B cell (primary cell): ENCODE results near the gene SLC1A4. TPM values are rescaled to one million over a fixed set of nuclear protein-coding genes. Genes with fewer than 3 reads are reported as not detected.

Source experiments
- ATAC-seq: fragments of 200-7000 bp; cut with Tn5 transposase; one replicate; pipeline ENCODE4 v1.10.0; 2021; ENCODE audit warnings: low read depth, mild to moderate bottlenecking, moderate number of reproducible peaks, moderate library complexity
- CTCF ChIA-PET: fragments of 350-600 bp; sonication (Branson Sonifier 250); formaldehyde crosslinking; loops from one replicate; lab custom pipeline; 2021; ENCODE audit warnings: antibody characterized with exemption, inconsistent platforms; lab: Charles Lee
- POLR2A ChIA-PET: fragments of 350-600 bp; sonication (Branson Sonifier 250); formaldehyde crosslinking; loops from one replicate; lab custom pipeline; 2021; ENCODE audit warnings: antibody characterized with exemption; lab: Charles Lee
- DNase-seq: peaks from one replicate; pipeline ENCODE4 v3.0.0; 2013
- H2AFZ ChIP-seq: 2 replicates; pipeline ENCODE4 v1.6.1; 2012; ENCODE audit warnings: mild to moderate bottlenecking, low read depth, low read length; ENCODE audit not compliant: insufficient read depth, poor library complexity, severe bottlenecking
- H3K27ac ChIP-seq, 2 donors: 1 replicate in 1 of 2; 2 replicates in 1 of 2; pipeline ENCODE4 v1.5.1; 2012 to 2013; ENCODE audit warnings: low read length in 2 of 2, mild to moderate bottlenecking in 2 of 2, moderate library complexity in 1 of 2
- H3K27me3 ChIP-seq, 4 experiments: fragments of 200-600 bp in 1 of 4; sonication (generic) in 1 of 4; replicated peaks in 1 of 4; 1 replicate in 2 of 4; 2 replicates in 2 of 4; pipeline versions ENCODE4 v1.6.1 to v1.7.0; 2013 to 2016; ENCODE audit warnings: low read length in 3 of 4, mild to moderate bottlenecking in 2 of 4, mixed read lengths in 1 of 4, moderate library complexity in 1 of 4; ENCODE audit not compliant: insufficient read depth in 4 of 4, control insufficient read depth in 3 of 4; ENCODE audit errors: control extremely low read depth in 1 of 4
- H3K36me3 ChIP-seq, 2 experiments: replicated peaks in 1 of 2; 1 replicate in 1 of 2; 2 replicates in 1 of 2; pipeline versions ENCODE4 v1.6.1 to v1.7.1; 2013; ENCODE audit warnings: low read length in 1 of 2; ENCODE audit not compliant: insufficient read depth in 2 of 2, control insufficient read depth in 1 of 2; ENCODE audit errors: control extremely low read depth in 1 of 2, extremely low read depth in 1 of 2
- H3K4me1 ChIP-seq, 2 donors: fragments of 200-600 bp in 1 of 2; sonication (generic) in 1 of 2; 1 replicate in 1 of 2; 2 replicates in 1 of 2; pipeline versions ENCODE4 v1.5.1 to v1.6.1; 2013 to 2017; ENCODE audit warnings: low read length in 2 of 2; ENCODE audit not compliant: control insufficient read depth in 2 of 2, insufficient read depth in 2 of 2
- H3K4me2 ChIP-seq: replicated peaks from 2 replicates; pipeline ENCODE3; 2012; ENCODE audit warnings: mild to moderate bottlenecking, low read depth, low read length; ENCODE audit not compliant: poor library complexity, severe bottlenecking
- H3K4me3 ChIP-seq, 5 experiments: fragments of 200-600 bp in 1 of 5; sonication (generic) in 1 of 5; 1 replicate in 3 of 5; 2 replicates in 2 of 5; pipeline versions ENCODE4 v1.5.1 to v1.7.0; 2011 to 2016; ENCODE audit warnings: low read length in 4 of 5, mild to moderate bottlenecking in 4 of 5, low read depth in 2 of 5, control low read depth in 1 of 5, moderate library complexity in 1 of 5; ENCODE audit not compliant: insufficient read depth in 1 of 5; ENCODE audit errors: control extremely low read depth in 1 of 5, extremely low read depth in 1 of 5
- H3K79me2 ChIP-seq: fragments of 200-600 bp; sonication (generic); one replicate; pipeline ENCODE4 v1.6.0; 2016; ENCODE audit warnings: low read length; ENCODE audit not compliant: control insufficient read depth, insufficient read depth
- H3K9ac ChIP-seq: fragments of 200-600 bp; sonication (generic); 2 replicates; pipeline ENCODE4 v1.6.1; 2017; ENCODE audit warnings: mild to moderate bottlenecking, low read length, moderate library complexity
- H3K9me3 ChIP-seq, 3 donors: one replicate each; pipeline versions ENCODE4 v1.6.1 to v1.7.1; 2013; ENCODE audit warnings: low read length in 2 of 3; ENCODE audit not compliant: control insufficient read depth in 2 of 3, insufficient read depth in 1 of 3; ENCODE audit errors: control extremely low read depth in 1 of 3
- H4K20me1 ChIP-seq: 2 replicates; pipeline ENCODE4 v1.6.0; 2012; ENCODE audit warnings: mild to moderate bottlenecking, low read length; ENCODE audit not compliant: insufficient read depth, control insufficient read depth, poor library complexity, severe bottlenecking
- H3K27ac Mint-ChIP-seq: one replicate; pipeline ENCODE4 v1.8.0; 2021; ENCODE audit warnings: mixed read lengths
- H3K27me3 Mint-ChIP-seq: one replicate; pipeline ENCODE4 v1.8.0; 2021; ENCODE audit warnings: mixed read lengths
- H3K4me1 Mint-ChIP-seq: one replicate; pipeline ENCODE4 v1.8.0; 2021; ENCODE audit warnings: mixed read lengths
- H3K4me3 Mint-ChIP-seq: one replicate; pipeline ENCODE4 v1.8.0; 2021; ENCODE audit warnings: mixed read lengths
- H3K9me3 Mint-ChIP-seq: one replicate; pipeline ENCODE4 v1.8.0; 2022; ENCODE audit warnings: mixed read lengths; ENCODE audit not compliant: insufficient read depth
- CTCF ChIP-seq: fragments of 200-600 bp; IDR thresholded peaks from one replicate; pipeline ENCODE4 v1.8.0; 2022; ENCODE audit warnings: antibody characterized with exemption, mild to moderate bottlenecking
- EZH2 ChIP-seq: IDR thresholded peaks from 2 replicates; pipeline ENCODE4 v1.6.1; 2012; ENCODE audit warnings: borderline replicate concordance, low read depth, mild to moderate bottlenecking, moderate library complexity, low read length; ENCODE audit not compliant: insufficient read depth, poor library complexity, severe bottlenecking
- WGBS: methylation state at CpG from one replicate; pipeline ENCODE4 v1.1.5; 2013; ENCODE audit warnings: missing lambda C conversion rate; ENCODE audit not compliant: insufficient coverage; 5-methylcytosine and 5-hydroxymethylcytosine counted together
- intact Hi-C: fragments of 100-400 bp; cut with micrococcal nuclease; formaldehyde crosslinking; loops from one replicate; pipeline ENCODE4 v1.10.0; 2022
- polyA plus RNA-seq: library from polyadenylated mRNA; depleted of rRNA; stranded (reverse); fragments of >200 nt; gene quantifications from 2 replicates; pipeline ENCODE4 v1.2.3, GENCODE V29; 2012
- total RNA-seq, 2 donors: library from RNA; stranded (reverse); fragments of 120-200 nt in 1 of 2; gene quantifications; 1 replicate in 1 of 2; 2 replicates in 1 of 2; pipeline versions ENCODE4 v1.2.3 to v1.2.4, GENCODE V29; 2013 to 2022

SLC1A4 gene
- total and polyA plus RNA-seq, 2 donors (not counting 1 experiment from before 2014, with no cell fraction given) = 1.7 to 15.7 TPM

GRCh38 chr2:65031341-65032018 lies 42.3 kb downstream of the SLC1A4 start:
- DNase-seq = peak; percentile 68
- peaks cover 0 to 4% of the 10 kb centered on the region in 2 experiments for H3K36me3 ChIP-seq
- no peaks in the 10 kb centered on the region for H3K27me3 ChIP-seq
- peaks cover 45% of the 10 kb centered on the region for H3K79me2 ChIP-seq
- peak overlapping the region; percentile 46 for H3K9ac ChIP-seq
- no peak for TF ChIP-seq CTCF
- TF ChIP-seq EZH2 = no peak
- H3K9me3 Mint-ChIP-seq = no peaks in the 10 kb centered on the region
- ATAC-seq = peak; percentile 12
- ChIA-PET CTCF (interaction anchor here (0.9 to 20.2 kb wide), 16 partner anchors 9 to 701 kb away, joined by 3 to 360 read pairs (median 5); partner anchors contain the start of genes AFTPH and CEP68), POLR2A (interaction anchor here (0.6 to 2.5 kb wide), 10 partner anchors 11 to 508 kb away, joined by 3 to 9 read pairs (median 4); partner anchors contain the start of genes ACTR2, AFTPH, CEP68 and RAB1A)
- H3K27ac Mint-ChIP-seq = peak overlapping the region; percentile 87
- no peaks in the 10 kb centered on the region for H3K9me3 ChIP-seq
- peak overlapping the region; percentile 9 to 63 (median 44) for H3K4me3 ChIP-seq
- peak overlapping the region; percentile 89 for H3K4me3 Mint-ChIP-seq
- peaks cover 60 to 71% of the 10 kb centered on the region in 2 donors for H3K4me1 ChIP-seq
- intact Hi-C loops = loop anchor here (2.0 to 5.0 kb wide), 4 partner anchors 21 to 264 kb away; partner anchors contain the start of gene SLC1A4
- 0% methylated on average over 4 of the region's 8 CpGs for WGBS
- H3K4me2 ChIP-seq = peak overlapping the region; percentile 75
- no peaks in the 10 kb centered on the region for H4K20me1 ChIP-seq
- no peak overlapping the region for H2AFZ ChIP-seq
- H3K27me3 Mint-ChIP-seq = no peaks in the 10 kb centered on the region
- H3K4me1 Mint-ChIP-seq = peaks cover 65% of the 10 kb centered on the region
- H3K27ac ChIP-seq = peak overlapping the region; percentile 67 to 87
